MM.1S (cell line): ENCODE measurements around the gene LPIN1.

Experiments
- EZH2 ChIP-seq: fragments of 300-600 bp; sonication (generic); optimal IDR thresholded peaks from 2 replicates; pipeline ENCODE3; 2017; ENCODE audit warnings: low read depth, mild to moderate bottlenecking, antibody characterized with exemption, low read length, mixed read lengths
- EZH2phosphoT487 ChIP-seq: fragments of 300-600 bp; sonication (generic); IDR thresholded peaks from 2 replicates; pipeline ENCODE4 v1.6.1; 2018; ENCODE audit warnings: antibody characterized with exemption, low read length
- TF ChIP-seq, protein P1 (sequence below): fragments of 300-600 bp; sonication (generic); IDR thresholded peaks from 2 replicates; pipeline ENCODE4 v1.5.1; 2016; ENCODE audit warnings: antibody characterized with exemption, low read length, mixed read lengths

- TF ChIP-seq, protein P1, sequence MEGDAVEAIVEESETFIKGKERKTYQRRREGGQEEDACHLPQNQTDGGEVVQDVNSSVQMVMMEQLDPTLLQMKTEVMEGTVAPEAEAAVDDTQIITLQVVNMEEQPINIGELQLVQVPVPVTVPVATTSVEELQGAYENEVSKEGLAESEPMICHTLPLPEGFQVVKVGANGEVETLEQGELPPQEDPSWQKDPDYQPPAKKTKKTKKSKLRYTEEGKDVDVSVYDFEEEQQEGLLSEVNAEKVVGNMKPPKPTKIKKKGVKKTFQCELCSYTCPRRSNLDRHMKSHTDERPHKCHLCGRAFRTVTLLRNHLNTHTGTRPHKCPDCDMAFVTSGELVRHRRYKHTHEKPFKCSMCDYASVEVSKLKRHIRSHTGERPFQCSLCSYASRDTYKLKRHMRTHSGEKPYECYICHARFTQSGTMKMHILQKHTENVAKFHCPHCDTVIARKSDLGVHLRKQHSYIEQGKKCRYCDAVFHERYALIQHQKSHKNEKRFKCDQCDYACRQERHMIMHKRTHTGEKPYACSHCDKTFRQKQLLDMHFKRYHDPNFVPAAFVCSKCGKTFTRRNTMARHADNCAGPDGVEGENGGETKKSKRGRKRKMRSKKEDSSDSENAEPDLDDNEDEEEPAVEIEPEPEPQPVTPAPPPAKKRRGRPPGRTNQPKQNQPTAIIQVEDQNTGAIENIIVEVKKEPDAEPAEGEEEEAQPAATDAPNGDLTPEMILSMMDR, result peak; percentile 91
- TF ChIP-seq EZH2 (no peak), EZH2phosphoT487 (no peak)
Measured at GRCh38 chr2:11778923-11779757, 32.7 kb downstream of the LPIN1 start.
